Choroid plexus epithelial cell (primary cell): ENCODE measurements around the gene ERC2.

Experiments used
- DNase-seq: peaks from one replicate; pipeline ENCODE4 v3.0.0-alpha.2; 2010; ENCODE audit warnings: low read depth
- H3K4me3 ChIP-seq: 2 replicates; pipeline ENCODE4 v1.5.1; 2011; ENCODE audit warnings: low read depth, mild to moderate bottlenecking, control low read depth, low read length, moderate library complexity
- CTCF ChIP-seq: conservative IDR thresholded peaks from 2 replicates; pipeline ENCODE4 v1.5.1; 2011; ENCODE audit warnings: low read depth, mild to moderate bottlenecking, control low read depth, inconsistent platforms, low read length, moderate library complexity

ERC2 gene

GRCh38 chr3:55609230-55609827 is 858.9 kb downstream of the ERC2 start:
- TF ChIP-seq CTCF, result peak; percentile 40
- H3K4me3 ChIP-seq, result no peak overlapping the region

GRCh38 chr3:55608301-55608937 is 859.8 kb downstream of the ERC2 start:
- no peak overlapping the region for H3K4me3 ChIP-seq
- no peak for TF ChIP-seq CTCF
- no peak for DNase-seq

More at GRCh38 chr3:55609230-55609827, 858.9 kb downstream of the ERC2 start:
- no peak for DNase-seq

GRCh38 chr3:55607844-55608243 is 860.4 kb downstream of the ERC2 start:
- peak; percentile 63 for DNase-seq
- TF ChIP-seq CTCF, result no peak
- H3K4me3 ChIP-seq, result no peak overlapping the region

GRCh38 chr3:55607175-55607574 is 861.1 kb downstream of the ERC2 start:
- no peak for DNase-seq
- no peak overlapping the region for H3K4me3 ChIP-seq
- no peak for TF ChIP-seq CTCF

- no peak overlapping the region for H3K4me3 ChIP-seq
- TF ChIP-seq CTCF, result no peak
Measured at GRCh38 chr3:55605443-55606236, 862.6 kb downstream of the ERC2 start.

GRCh38 chr3:55604846-55605245 is 863.4 kb downstream of the ERC2 start:
- no peak for DNase-seq
- TF ChIP-seq CTCF, result no peak
- no peak overlapping the region for H3K4me3 ChIP-seq

More at GRCh38 chr3:55605443-55606236, 862.6 kb downstream of the ERC2 start:
- DNase-seq, result peak; percentile 77
